Right lobe of liver (tissue), 6 donors: ENCODE data around the gene CORO6. TPM values are rescaled to one million over a fixed set of nuclear protein-coding genes. Genes with fewer than 3 reads are reported as not detected.

Source experiments
- ATAC-seq, 4 donors: fragments of 200-7000 bp; cut with Tn5 transposase; one replicate each; pipeline ENCODE4 v1.9.1; 2020; ENCODE audit warnings: mild to moderate bottlenecking in 4 of 4, moderate library complexity in 4 of 4
- DNase-seq, 3 donors: peaks; one replicate each; pipeline ENCODE4 v3.0.0-alpha.2; 2020
- H3K27ac ChIP-seq, 3 donors: fragments of 200-600 bp; one replicate each; pipeline ENCODE4 v1.8.0; 2022
- H3K27me3 ChIP-seq, 2 donors: fragments of 200-600 bp; one replicate each; pipeline ENCODE4 v1.8.0; 2022
- H3K36me3 ChIP-seq, 4 donors: fragments of 200-600 bp; sonication (generic) in 1 of 4; one replicate each; pipeline versions ENCODE4 v1.5.1 to v1.8.0; 2017 to 2022; ENCODE audit warnings: control low read depth in 1 of 4
- H3K4me1 ChIP-seq, 4 donors: fragments of 200-600 bp; sonication (generic) in 1 of 4; one replicate each; pipeline versions ENCODE4 v1.5.1 to v1.8.0; 2017 to 2022; ENCODE audit warnings: control low read depth in 1 of 4
- H3K4me3 ChIP-seq, 3 donors: fragments of 200-600 bp; one replicate each; pipeline ENCODE4 v1.8.0; 2022
- H3K9me3 ChIP-seq, 4 donors: fragments of 200-600 bp; sonication (generic) in 1 of 4; one replicate each; pipeline versions ENCODE4 v1.5.1 to v1.8.0; 2017 to 2022; ENCODE audit warnings: control low read depth in 1 of 4
- POLR2A ChIP-seq: fragments of 450-650 bp; IDR thresholded peaks from one replicate; pipeline ENCODE4 v1.6.1; 2017; ENCODE audit warnings: antibody characterized with exemption, mild to moderate bottlenecking
- WGBS: methylation state at CpG from one replicate; pipeline ENCODE4 v1.1.6; 2018; ENCODE audit warnings: low coverage, low lambda C conversion rate; ENCODE audit not compliant: insufficient coverage; ENCODE audit errors: missing lambda C conversion rate; 5-methylcytosine and 5-hydroxymethylcytosine counted together
- intact Hi-C, 2 donors: fragments of 100-400 bp; cut with DNase I; formaldehyde crosslinking; loops; one replicate each; pipeline versions ENCODE4 v1.11.2 to v1.14.1; 2022
- total RNA-seq, 6 experiments: library from RNA; depleted of rRNA in 2 of 6; stranded (reverse); fragments of >200 nt in 2 of 6; fragmentation: NEBNext Ultra II Directional in 3 of 6; extraction: Animal tissue kit (Norgen Biotek cat#: 25700) in 3 of 6; gene quantifications; one replicate each; pipeline versions ENCODE4 v1.1.0 to v1.2.4, GENCODE V29; 2016 to 2023
- TF ChIP-seq, protein P1 (sequence below), 4 donors: fragments of 200-600 bp in 3 of 4; fragments of 450-650 bp in 1 of 4; IDR thresholded peaks; one replicate each; pipeline versions ENCODE4 v1.5.1 to v1.8.0; 2016 to 2022; ENCODE audit warnings: antibody characterized with exemption in 4 of 4, mild to moderate bottlenecking in 2 of 4
- donor health status: DM: no; HTN: yes; CAD: no.
- donor health status: DM: no; HTN: no; CAD: no.
- donor health status: DM: no; HTN: no; CAD: no.
- donor health status: DM: no; HTN: yes; CAD: no.
- donor health status: DM: no; HTN: yes; CAD: no.

Gene CORO6
- total RNA-seq, 6 experiments from 2014 or later, result 0.37 to 5.1 (median 0.81) TPM

DNA sequence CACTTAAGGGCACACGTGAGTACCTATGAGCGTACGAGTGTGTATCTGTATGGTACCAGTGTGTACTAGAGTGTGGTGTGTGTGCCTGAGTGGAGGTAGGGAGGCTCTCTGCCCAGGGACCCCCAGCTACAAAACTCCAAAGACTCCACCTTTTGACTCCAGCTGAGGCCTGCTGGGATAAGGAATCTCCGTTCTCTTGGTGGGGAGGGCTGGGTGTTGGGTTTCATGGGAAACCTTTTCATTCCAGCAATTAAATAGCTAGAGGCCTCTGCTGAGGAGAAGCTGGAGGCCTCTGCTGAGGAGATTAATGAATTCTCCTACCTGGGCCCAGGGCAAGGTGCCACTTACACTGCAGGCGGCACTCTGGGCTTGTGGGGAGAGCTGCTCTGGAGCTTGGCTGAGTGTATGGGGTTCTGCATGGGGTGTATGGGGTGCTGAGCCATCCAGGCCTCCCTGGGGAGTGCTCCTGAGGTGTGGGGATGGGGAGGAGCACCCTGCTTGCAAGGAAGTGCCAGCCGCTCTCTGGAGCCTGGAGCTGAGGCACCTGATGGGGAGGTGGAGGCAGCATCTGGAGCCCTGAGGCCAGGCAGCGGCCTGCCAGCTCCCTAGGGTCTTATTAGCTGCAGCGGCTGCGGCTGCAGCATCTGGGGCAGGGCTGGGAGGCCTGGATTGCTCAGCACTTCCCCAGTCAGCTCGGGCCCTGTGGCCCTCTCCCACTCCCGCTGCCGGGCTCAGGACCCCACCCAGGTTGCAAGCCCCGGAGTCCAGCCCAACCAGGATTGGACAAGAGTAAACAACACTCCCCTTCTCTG, 25.1 kb downstream of the CORO6 start:
- Histone ChIP-seq H3K36me3 (no peaks in the 10 kb centered on the region), H3K27ac (no peak overlapping the region), H3K9me3 (no peaks in the 10 kb centered on the region), H3K4me1 (peaks cover 0 to 3% (median under 1%) of the 10 kb centered on the region in 4 donors), H3K27me3 (no peaks in the 10 kb centered on the region), H3K4me3 (no peak overlapping the region)
- intact Hi-C loops, result no loop called here
- no peak for ATAC-seq
- DNase-seq, result peak in 1 of 3 donors; percentile 14
- 91% methylated on average over 4 of the region's 13 CpGs for WGBS
- TF ChIP-seq POLR2A, result no peak
- TF ChIP-seq, protein P1, sequence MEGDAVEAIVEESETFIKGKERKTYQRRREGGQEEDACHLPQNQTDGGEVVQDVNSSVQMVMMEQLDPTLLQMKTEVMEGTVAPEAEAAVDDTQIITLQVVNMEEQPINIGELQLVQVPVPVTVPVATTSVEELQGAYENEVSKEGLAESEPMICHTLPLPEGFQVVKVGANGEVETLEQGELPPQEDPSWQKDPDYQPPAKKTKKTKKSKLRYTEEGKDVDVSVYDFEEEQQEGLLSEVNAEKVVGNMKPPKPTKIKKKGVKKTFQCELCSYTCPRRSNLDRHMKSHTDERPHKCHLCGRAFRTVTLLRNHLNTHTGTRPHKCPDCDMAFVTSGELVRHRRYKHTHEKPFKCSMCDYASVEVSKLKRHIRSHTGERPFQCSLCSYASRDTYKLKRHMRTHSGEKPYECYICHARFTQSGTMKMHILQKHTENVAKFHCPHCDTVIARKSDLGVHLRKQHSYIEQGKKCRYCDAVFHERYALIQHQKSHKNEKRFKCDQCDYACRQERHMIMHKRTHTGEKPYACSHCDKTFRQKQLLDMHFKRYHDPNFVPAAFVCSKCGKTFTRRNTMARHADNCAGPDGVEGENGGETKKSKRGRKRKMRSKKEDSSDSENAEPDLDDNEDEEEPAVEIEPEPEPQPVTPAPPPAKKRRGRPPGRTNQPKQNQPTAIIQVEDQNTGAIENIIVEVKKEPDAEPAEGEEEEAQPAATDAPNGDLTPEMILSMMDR (IDR thresholded peaks at IDR 0.05), result no peak

DNA sequence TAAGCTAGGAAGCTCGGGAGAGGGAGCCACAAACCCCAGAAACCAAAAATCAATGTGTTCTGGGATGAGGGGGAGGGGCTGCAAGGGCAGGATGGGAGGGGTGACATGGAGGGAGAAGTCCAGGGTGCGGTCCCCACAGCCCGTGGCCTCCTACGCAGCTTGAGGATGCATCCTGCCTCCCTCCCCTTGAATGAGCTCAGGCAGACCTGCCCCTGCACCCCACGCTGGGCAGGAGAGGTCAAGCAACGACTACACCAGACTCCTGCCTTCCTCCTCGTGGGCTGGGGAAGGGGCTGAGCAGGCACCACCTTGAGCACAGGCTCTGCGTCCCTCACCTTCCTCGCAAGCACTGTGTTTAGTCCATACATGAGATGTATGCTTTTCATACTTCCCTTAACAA, 25.9 kb downstream of the CORO6 start:
- intact Hi-C loops, result no loop called here
- Histone ChIP-seq H3K4me1 (peaks cover 0 to 10% (median 5%) of the 10 kb centered on the region in 4 donors), H3K9me3 (no peaks in the 10 kb centered on the region), H3K4me3 (no peak overlapping the region), H3K27me3 (no peaks in the 10 kb centered on the region), H3K36me3 (no peaks in the 10 kb centered on the region), H3K27ac (no peak overlapping the region)
- TF ChIP-seq, protein P1 (IDR thresholded peaks at IDR 0.05), result no peak
- TF ChIP-seq POLR2A, result no peak
- DNase-seq, result peak in 1 of 3 donors; percentile 6
- 90% methylated on average over 2 of the region's 9 CpGs for WGBS
- ATAC-seq, result no peak

DNA sequence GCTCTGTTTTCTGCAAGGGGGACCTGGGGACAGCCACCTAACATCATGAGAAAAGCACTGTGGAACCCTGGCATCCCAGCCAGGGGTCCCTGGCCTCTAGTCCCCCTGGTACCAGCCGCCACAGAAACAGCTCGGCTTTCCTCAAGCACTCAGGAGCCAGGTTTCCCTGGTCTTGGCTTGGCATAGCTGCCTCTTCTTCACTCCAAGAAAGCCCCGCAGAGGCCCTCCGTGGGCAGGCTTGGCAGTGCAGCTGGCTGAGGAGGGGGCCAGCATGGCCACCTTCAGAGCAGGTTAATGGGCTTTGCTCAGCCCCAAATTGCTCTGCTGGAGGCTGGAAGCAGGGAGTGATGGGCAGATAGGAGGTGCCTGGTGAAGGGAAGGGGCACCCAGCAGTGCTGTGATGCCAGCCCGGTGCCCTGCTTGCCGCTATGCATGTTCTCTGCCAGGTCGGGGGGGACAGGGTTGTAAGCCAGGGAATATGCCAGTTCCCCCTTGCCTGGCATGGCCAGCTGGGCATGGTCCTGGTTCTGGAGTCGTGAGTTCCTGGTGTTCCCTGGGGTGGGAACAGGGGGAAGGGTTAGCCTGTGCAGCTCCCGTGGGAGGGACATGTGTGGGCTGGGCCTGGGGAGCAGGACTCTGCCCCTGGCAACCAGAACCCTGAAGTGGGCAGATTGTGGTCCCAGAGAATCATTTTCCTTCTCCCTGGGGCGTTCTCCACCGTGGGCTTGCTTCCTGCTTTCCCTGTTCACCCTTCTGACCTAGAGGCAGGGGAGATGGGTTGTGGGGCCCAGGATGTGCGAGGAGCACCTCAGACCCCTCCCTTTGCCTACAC, 26.6 kb downstream of the CORO6 start:
- 72% methylated on average over 2 of the region's 12 CpGs for WGBS
- no peaks in the 10 kb centered on the region for H3K36me3 ChIP-seq
- ATAC-seq, result no peak
- no peak overlapping the region for H3K27ac ChIP-seq
- DNase-seq, result peak in 1 of 3 donors; percentile 10
- no peak for TF ChIP-seq POLR2A
- TF ChIP-seq, protein P1 (IDR thresholded peaks at IDR 0.05), result no peak
- H3K27me3 ChIP-seq, result no peaks in the 10 kb centered on the region
- H3K4me1 ChIP-seq, result peaks cover 0 to 17% (median 8%) of the 10 kb centered on the region in 4 donors
- no peak overlapping the region for H3K4me3 ChIP-seq
- intact Hi-C loops, result no loop called here
- no peaks in the 10 kb centered on the region for H3K9me3 ChIP-seq

DNA sequence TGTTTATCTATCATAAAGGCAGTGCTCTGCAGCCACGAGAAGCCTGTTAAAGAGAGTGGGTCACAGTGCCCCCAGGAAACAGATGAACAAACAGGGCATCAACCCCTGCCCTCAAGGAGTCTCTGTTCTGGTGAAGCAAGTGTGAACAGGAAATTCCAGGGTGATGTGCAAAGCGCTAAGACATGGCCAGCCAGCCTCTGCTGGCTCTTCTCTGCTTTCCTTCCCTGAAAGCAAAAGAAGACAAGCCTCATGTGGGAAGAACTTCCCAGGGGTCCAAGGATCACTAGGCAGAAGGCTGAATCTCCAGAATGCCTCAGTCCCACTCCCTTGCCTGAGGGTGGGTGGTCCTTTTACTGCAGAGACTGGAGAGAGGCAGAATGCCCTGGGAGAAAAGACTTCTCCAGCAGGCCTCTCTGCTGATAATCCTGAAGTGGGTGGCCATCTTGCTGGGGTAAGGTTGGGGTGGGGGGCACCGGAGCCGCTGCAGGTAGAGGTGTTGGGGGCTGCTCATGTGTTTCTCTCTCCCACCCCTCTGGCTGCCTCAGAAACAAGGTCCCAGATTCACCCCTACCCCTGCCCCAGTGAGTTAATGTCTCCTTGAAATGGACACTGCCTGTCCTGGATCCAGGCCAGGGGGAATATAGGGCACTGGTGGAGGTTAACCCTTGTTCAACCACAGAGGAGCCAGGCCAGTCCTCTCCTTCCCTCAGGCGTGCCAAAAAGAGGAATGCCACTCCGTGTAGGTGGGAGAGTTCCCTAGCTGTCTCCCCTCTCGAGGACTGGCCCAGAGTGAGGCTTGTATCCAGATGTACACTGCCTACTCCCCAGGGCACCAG, 27.4 kb downstream of the CORO6 start:
- no peak for ATAC-seq
- Histone ChIP-seq H3K9me3 (no peaks in the 10 kb centered on the region), H3K27me3 (no peaks in the 10 kb centered on the region), H3K4me1 (peaks cover 0 to 21% (median 10%) of the 10 kb centered on the region in 4 donors), H3K36me3 (no peaks in the 10 kb centered on the region), H3K4me3 (no peak overlapping the region), H3K27ac (no peak overlapping the region)
- no peak for DNase-seq
- no peak for TF ChIP-seq POLR2A
- TF ChIP-seq, protein P1 (IDR thresholded peaks at IDR 0.05), result no peak
- intact Hi-C loops, result no loop called here
- 86% methylated on average over 2 of the region's 7 CpGs for WGBS
